Measurements from ENCODE around the gene SLC25A46.
"Not testable (repeated sequence)": the region's sequence is repeated elsewhere in the genome, so short reads cannot be mapped to it uniquely, and the experiment has no call there.

SLC25A46 gene

DNA sequence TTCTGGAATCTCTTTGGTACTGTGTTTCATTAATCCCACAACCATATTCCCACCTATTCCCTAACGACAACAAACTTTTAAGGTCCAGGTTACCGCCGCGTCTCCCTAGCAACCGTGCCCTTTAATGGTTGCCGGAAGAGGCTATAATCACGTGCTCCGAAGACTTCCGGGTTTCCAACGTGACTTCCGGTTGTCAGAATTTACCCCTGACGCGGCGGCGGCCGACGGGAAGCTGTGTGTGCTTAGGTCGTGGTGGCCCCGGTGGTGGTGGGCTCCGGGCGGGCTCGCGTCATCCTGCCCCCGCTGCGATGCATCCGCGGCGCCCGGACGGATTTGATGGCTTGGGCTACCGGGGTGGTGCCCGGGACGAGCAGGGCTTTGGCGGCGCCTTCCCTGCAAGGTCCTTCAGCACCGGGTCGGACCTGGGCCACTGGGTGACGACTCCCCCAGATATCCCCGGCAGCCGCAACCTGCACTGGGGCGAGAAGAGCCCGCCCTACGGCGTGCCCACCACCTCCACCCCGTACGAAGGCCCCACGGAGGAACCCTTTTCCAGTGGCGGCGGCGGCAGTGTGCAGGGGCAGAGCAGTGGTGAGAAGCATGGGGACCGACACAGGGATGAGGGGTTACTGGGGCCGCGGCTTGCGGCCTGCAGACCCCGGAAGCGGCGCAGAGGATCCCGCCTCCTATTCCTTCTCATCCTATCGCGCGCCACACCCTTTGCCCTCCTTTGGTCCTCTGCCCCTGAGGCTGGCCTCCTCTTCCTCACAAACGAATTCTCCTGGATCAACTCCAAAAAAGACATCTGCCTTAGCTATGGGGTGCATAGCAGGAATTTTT is at the start of gene SLC25A46:
TSS of gene SLC25A46 (plus strand) at position 196 of the 840 bp plus-strand sequence. CDS start at position 309, 113 bp downstream.
- DNase-seq = peak; percentile 89

DNA sequence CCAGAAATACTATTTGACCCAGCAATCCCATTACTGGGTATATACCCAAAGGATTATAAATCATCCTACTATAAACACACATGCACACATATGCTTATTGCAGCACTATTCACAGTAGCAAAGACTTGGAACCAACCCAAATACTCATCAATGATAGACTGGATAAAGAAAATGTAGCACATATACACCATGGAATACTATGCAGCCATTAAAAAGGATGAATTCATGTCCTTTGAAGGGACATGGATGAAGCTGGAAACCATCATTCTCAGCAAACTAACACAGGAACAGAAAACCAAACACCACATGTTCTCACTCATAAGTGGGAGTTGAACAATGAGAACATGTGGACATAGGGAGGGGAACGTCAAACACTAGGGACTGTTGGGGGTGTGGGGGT is 48.2 kb upstream of the SLC25A46 start:
- DNase-seq = not testable (repeated sequence)

DNA sequence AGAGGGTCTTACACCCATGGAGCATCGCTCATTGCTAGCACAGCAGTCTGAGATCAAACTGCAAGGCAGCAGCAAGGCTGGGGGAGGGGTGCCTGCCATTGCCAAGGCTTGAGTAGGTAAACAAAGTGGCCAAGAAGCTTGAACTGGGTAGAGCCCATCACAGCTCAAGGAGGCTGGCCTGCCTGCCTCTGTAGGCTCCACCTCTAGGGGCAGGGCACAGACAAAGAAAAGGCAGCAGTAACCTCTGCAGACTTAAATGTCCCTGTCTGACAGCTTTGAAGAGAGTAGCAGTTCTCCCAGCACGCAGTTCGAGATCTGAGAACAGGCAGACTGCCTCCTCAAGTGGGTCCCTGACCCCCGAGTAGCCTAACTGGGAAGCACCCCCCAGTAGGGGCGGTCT is 46.1 kb upstream of the SLC25A46 start:
- not testable (repeated sequence) for DNase-seq

DNA sequence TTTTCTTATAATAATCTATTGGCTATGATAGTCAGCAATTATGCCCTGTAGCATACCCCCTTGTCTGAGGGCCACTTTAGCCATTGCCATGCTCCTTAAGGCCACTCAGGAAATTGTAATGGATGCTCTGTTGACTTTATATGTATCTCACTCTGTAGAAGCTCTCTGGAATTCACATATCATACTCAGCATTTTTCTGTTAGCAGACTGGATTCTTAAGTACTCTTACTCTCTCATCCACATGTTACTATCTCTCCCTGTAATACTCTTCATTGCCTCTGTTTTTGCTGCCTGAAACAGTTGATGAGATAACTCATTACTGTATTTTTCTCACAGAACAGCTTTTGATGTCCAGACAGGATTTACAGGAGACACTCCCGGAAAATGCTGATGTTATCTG is 36.5 kb upstream of the SLC25A46 start:
- DNase-seq = no peak

DNA sequence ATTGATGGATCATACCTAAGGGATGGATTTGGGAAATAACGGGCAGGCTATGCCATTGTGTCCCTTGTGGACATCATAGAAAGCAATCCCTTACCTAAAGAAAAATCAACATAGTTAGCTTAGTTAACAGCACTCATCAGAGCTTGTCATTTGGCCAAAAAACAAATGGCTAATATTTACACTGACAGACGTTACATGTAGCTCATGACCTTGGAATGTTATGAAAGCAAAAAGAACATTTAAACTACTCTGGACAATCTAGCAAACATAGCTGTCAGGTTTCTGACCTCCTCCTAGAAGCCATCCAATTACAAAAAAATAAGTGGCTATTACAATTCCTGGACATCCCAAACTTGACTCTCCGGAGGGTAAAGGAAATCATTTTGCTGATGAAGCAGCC is 36.1 kb upstream of the SLC25A46 start:
- DNase-seq = no peak

DNA sequence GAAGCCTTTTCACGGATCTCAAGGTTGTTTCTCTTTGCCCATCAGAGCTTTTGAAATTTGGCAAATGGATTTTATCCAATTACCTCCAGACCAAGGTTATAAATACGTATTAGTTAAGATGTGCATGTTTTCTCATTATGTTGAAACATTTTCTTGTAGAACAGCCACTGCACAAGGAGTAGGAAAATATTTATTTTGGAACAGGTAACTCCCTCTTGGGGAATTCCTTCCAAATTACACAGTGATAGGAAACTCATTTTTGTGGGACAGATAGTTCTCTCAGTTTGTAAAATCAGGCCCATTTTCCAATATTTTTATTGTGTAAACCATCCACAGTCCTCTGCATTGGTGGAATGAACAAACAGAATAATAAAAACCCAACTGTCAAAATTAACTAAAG is 35.3 kb upstream of the SLC25A46 start:
- no peak for DNase-seq

DNA sequence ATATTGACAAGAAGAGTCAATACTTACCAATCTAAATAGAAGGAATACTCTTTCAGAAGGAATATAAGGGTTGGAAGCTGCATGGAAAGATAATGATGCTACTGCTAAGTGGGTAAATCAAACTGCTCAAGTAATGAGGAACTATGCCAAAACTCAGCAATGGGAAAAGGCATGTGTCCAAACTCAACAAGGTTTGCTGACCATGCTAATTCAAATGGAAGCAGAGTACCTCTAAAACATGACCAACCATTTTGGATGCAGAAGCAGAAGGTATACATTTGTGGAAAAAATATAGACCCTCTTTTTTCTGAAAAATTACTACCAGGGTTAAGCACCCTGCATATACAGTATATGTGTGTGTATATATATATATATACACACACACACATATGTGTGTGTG is 33.5 kb upstream of the SLC25A46 start:
- no peak for DNase-seq

DNA sequence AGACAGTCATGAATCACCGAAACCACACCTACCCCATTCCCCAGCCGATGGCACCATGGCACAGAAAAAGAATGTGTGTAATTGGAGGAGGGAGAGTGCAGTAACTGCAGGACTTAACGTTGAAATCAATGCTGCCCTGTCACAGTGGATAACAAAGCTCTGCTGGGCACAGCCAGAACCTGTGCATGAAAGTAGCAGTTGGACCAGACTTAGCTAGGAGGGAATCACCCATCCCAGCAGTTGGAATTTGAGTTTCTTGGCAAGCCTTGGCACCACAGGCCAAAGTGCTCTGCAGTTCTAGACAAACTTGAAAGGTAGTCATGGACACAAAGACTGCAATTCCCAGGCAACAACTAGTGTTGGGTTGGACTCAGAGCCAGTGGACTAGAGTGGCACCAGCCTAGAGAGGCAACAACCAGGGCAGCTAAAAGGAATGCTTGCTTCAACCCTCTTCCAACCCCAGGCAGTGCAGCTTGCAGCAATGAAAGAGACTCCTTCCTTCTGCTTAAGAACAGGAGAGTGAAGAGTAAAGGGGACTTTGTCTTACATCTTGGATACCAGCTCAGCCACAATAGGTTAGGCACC is 31.5 kb upstream of the SLC25A46 start:
- no peak for DNase-seq

DNA sequence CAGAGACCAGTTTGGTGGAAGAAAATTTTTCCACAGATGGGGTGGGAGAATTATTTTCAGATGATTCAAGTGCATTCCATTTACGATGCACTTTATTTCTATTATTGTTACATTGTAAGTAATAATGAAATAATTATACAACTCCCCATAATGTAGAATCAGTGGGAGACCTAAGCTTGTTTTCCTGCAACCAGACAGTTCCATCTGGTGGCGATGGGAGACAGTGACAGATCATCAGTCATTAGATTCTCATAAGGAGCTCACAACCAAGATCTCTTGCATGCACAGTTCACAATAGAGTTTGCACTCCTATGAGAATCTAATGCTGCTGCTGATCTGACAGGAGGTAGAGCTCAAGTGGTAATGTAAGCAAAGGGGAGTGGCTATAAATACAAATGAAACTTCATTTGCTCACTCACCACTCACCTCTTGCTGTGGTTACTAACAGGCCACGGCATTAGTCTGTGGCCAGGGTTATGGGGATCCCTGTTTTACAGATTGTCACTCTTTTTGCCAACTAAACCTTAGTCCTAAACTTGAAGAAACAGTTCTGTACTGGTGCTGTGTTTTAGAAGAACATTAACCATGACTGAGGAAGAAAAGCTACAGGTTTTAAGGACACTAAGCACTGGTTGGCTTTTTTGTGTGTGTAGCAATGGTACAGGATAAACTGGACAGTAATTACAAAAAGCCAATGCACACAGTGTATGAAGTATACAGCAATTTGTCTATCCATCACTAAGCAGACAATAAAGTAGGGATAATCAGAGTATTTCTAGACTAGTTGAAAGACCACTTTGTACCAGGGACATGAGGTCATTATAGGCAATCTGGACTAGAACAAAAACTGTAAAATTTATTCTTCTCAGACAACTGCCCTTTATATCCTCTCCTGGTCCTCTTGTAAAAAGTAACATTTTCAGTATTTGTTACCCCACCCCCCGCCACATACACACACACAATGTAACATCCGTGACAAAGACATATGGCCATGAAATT is 22.3 kb upstream of the SLC25A46 start:
- peak; percentile 26 for DNase-seq

DNA sequence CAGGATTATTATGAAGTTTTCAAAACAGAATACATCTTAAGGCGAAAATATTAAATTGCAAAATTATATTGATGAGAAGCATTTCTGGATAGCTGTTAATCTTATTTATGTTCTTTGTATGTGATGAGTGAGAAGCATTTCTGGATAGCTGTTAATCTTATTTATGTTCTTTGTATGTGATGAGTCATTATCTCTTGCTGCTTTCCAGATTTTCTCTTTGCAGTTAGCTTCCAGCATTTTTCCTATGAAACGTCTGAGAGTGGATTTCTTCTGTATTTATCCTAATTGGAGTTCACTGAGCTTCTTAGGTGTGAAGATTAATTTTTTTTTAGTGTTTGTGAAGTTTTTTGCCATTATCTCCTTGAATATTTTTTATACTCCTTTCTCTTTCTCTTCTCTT is 20.5 kb upstream of the SLC25A46 start:
- peak; percentile 49 for DNase-seq

DNA sequence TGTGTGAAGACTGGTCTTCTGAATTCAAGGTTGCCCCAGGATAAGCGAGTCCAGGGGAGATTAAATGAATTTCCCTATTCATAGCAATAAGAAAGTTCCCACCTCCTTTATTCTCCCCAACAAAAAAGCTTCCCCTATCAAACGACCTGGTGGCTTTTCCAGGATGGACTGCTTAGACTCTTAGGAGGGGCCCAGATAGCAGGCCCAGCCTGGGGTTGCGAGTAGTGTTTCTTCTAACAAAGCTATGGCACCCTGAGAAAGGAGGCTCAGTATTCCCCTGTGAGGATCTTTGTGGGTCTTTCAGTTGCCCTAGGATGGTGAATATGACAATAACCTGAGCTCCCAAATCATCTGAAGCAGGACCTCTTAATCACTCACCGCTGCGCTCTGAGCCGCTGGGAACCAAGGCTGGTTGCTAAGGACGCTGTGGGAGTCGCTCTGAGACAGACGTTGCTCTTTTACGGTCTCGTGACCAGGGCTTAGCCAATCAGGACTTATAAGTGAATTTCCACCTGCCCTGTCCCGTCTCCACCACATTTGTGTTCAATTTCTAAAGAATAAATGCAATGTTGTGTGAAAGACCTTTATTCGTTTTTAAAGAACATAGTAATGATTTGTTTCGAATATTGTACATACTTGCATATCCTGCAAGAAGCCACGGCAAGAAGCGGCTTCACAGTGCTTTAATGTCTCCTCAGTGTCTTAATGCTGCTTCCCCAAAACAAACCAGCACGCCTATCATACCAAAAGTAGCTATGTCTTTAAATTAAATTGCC is 12.4 kb upstream of the SLC25A46 start, which contains the start of gene TMEM232:
TSS of gene TMEM232 (minus strand) at position 423 of the 776 bp plus-strand sequence. CDS start 59,319 bp downstream, outside the sequence.
- DNase-seq = peak; percentile 67

DNA sequence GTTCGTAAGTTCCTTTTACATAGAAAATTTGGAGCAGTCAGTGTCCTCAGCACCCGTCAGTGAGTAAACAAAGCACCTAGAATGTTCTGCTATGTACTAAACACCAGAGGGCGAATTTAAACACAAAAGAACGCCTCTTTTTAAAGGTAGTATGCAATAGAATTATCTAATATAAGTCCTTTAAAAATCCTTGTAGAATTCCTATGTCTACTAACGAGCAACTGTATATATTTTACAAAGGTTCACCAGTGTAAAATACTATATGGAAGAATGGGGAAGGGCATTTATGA is 11.8 kb upstream of the SLC25A46 start:
- DNase-seq = no peak

DNA sequence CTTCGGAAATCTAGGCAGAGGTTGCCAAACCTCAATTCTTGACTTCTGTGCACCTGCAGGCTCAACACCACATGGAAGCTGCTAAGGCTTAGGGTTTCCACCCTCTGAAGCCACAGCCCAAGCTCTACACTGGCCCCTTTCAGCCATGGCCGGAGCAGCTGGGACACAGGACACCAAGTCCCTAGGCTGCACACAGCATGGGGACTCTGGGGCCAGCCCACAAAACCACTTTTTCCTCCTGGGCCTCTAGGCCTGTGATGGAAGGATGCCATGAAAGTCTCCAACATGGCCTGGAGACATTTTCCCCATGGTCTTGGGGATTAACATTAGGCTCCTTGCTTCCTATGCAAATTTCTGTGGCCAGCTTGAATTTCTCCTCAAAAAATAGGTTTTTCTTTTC is 7.3 kb upstream of the SLC25A46 start:
- not testable (repeated sequence) for DNase-seq

DNA sequence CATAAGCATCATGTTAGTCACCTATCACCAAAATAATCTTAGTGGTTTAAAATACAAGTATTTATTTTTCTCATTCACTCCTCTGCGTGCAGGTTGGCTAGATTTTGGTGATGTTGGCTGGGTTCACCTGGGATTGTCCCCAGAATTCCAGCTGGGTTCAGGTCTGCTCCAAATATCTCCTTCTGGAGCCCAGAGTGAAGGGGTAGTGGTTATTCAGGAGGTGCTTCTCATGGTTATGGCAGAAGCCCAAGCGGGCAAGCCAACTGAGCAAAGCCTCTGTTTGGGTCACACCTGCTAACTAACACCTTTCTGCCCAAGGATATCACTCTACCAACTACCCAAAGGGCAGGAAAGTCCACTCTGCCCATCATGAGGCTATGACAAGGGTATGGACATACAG is 4.7 kb upstream of the SLC25A46 start:
- no peak for DNase-seq

DNA sequence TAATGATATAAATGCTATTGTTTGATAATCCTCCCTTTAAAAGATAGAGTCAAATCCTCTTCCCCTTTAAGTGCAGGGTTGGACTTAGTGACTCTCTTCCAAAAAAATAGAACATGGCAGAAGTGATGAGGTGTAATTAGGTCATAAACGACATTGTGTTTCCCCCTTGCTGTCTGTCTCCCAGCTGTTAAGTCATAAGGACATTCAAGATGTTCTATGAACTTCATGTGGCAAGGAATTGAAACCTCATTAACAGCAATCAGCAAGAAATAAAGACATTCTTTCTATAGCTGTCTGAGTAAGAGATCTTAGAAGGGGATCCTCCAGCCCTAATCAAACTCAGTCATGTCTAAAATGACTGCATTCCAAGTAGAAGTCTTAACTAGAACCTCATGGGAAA is 3.3 kb upstream of the SLC25A46 start:
- peak; percentile 8 for DNase-seq

DNA sequence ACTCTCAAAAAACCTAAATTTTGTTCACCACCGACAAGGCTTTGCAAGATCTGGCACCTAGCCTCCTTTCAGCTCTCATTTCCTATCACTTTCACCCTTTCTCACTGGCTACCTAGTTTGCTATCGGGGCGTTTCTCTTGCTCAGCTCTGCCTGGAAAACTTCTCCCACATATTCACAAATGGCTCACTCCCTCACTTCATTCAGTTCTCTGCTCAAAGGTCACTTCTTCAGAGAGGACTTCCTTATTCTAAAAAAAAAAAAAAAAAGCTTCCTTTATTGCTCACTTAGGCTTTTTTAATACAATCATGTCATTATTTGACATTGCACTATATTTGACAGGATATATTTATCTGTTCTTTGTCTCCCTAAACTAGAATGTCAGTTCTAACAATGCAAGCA is 2.1 kb upstream of the SLC25A46 start:
- no peak for DNase-seq

DNA sequence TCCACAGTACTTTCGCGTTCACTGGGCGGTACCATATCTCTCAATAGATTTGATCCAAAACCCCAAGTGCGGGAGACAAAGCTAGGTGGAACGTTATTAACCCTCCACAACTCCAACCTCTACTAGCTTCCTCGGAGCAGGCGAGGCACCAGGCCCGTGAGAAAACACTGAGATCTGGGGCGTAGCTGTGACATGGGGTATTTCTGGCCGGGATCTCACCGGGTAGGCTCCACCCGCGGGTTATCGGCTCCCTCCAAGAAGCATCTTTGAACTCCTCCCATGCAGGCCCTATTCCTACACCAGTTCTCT is 350 bp upstream of the SLC25A46 start:
- no peak for DNase-seq

DNA sequence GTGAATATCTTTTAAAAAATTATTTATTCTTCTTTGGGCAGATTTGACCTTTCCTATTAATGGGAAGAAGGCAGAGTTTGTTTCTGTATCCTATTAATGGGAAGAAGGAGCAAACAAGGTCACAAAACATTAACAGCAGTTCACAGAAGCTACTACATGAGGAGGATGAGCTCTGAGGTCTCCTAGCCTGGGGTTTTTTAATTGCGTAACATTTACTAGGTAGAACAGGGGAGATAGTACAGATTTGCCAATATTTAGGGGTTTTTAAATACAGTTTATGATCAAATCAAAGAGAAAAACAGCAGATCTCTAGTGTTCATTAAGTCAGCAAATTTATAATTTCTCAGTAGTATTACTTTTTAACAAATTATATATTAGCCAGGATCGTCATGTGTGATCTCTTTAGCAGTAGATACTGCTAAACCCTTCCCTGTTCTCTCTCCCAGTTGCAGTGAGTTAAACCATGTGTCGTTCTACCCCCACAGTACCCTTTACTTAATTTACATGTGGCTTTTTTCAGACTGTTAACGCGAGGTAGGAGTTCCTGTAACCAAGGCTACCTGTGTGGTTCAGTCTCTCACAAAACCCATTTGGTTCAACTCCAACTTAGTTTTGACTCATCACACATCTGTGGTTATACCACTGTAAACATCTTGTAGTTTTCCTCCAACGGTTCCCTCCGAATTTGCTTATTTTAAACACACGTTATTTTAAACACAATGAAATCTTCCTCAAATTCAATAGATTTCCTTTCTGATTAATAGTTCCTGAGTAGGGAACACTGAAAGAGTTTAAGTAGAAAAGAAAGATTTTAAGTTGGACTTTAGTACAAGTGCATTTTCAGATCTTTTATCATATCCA is 13.3 kb downstream of the SLC25A46 start:
- DNase-seq = peak; percentile 16

DNA sequence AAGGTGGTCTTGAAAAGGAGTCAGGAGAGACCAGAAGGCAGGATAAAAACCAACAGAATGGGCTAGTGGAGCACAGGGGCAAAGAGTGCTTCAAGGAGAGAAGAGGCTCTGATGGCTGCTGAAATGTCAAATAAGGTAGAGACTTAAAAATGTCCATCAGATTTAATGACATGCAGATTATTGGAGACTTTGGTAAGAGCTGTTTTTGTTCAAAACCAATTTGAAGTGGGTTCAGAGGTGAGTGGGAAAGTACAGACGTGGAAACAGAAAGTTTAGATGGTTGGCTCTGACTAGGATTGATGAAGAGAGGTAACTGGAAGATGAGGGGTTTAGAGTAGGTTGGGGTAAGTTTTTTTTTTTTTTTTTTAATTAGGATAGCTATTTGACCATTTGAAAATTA is 14.1 kb downstream of the SLC25A46 start:
- no peak for DNase-seq

DNA sequence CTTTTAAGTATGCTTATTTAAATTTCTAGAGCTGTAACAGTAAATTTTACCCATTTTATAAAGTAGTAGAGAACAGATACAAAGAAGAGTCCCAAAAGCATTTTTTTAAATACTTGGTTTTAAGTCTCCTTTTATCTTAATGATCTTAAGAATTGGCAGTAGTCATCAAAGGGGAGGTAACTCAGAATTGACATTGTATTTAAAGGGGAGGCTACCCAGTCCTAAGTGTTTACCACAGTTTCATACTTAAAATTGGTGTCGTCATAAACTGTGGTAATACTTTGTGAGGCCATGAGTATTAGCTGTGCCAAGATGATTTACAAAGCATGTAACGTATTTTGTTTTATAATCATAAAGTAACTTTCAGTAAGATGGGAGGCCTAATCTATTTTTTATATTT is 14.8 kb downstream of the SLC25A46 start:
- DNase-seq = no peak

DNA sequence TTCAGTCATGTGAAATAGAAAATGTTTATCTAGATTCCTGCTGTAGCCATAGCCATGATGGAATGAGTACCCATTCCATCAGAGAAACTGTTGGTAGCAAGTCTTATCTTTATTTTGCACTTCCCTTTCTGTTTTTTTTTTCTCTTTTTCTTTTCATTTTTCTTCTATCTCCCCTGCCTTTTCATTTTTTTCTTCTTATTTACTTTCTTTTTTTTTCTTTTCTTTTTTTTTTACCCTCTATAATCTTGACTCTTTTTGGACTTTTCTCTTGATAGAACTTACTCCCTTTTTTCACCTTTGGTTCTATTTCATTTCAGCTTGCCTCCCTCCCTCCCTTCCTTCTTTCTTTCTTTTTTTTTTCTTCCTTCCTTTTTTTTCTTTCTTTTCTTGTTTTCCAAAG is 15.4 kb downstream of the SLC25A46 start:
- no peak for DNase-seq

Data from fibroblast of skin of right biceps (primary cell).